A549 (cell line): Measurements from ENCODE around the gene ITGBL1. TPM values are rescaled to one million over a fixed set of nuclear protein-coding genes. Genes with fewer than 3 reads are reported as not detected.

Experiments used
- ATAC-seq, 2 experiments: fragments of 200-7000 bp in 1 of 2; fragments of >200 bp in 1 of 2; cut with Nextera tagmentation in 1 of 2; cut with Tn5 transposase in 1 of 2; 3 replicates each; pipeline versions ENCODE4 v1.8.0 to v1.9.1; 2018 to 2020; ENCODE audit warnings: mild to moderate bottlenecking in 1 of 2, moderate library complexity in 1 of 2
- CTCF ChIA-PET: fragments of 300-600 bp; sonication (Branson Sonifier 250); formaldehyde crosslinking; extraction: SDS; loops from one replicate; lab custom pipeline; 2021; ENCODE audit warnings: antibody characterized with exemption, inconsistent platforms; lab: Yijun Ruan, JAX
- POLR2A ChIA-PET: fragments of 350-600 bp; formaldehyde crosslinking; extraction: SDS; loops from one replicate; lab custom pipeline; 2021; ENCODE audit warnings: antibody characterized with exemption, inconsistent platforms; lab: Yijun Ruan, JAX
- DNase-seq, 2 experiments: peaks; one replicate each; pipeline versions ENCODE4 v3.0.0 to v3.0.0-alpha.2; 2011 to 2016; ENCODE audit warnings: low read depth in 1 of 2, low spot score in 1 of 2
- FAIRE-seq: peaks from 2 replicates; lab custom pipeline; 2011; peaks lifted over from hg19 to GRCh38; lab: Jason Lieb, UNC
- H3K27ac ChIP-seq, 2 experiments: fragments of >200 bp; sonication (Bioruptor Twin); formaldehyde crosslinking; 3 replicates each; pipeline ENCODE4 v1.5.1; 2016 to 2017
- H3K4me1 ChIP-seq: fragments of >200 bp; sonication (Bioruptor Twin); formaldehyde crosslinking; 3 replicates; pipeline ENCODE4 v1.6.1; 2016
- H3K4me2 ChIP-seq: fragments of >200 bp; sonication (Bioruptor Twin); formaldehyde crosslinking; 3 replicates; pipeline ENCODE4 v1.6.1; 2016
- H3K4me3 ChIP-seq: fragments of >200 bp; sonication (Bioruptor Twin); formaldehyde crosslinking; 3 replicates; pipeline ENCODE4 v1.5.1; 2016
- H3K9me3 ChIP-seq: fragments of >200 bp; sonication (Bioruptor Twin); formaldehyde crosslinking; 3 replicates; pipeline ENCODE4 v1.6.1; 2016
- EHF ChIP-seq: fragments of 250-450 bp; sonication (Bioruptor Pico); IDR thresholded peaks from 2 replicates; pipeline ENCODE4 v1.5.0; 2020; ENCODE audit warnings: mild to moderate bottlenecking
- EHMT2 ChIP-seq: fragments of 200-600 bp; sonication (generic); IDR thresholded peaks from 2 replicates; pipeline ENCODE4 v1.6.1; 2016; ENCODE audit warnings: antibody characterized with exemption, low read depth, mild to moderate bottlenecking, moderate library complexity
- ESRRA ChIP-seq: fragments of 150-350 bp; IDR thresholded peaks from 2 replicates; pipeline ENCODE4 v1.6.1; 2014; ENCODE audit warnings: mild to moderate bottlenecking, low read length, borderline replicate concordance
- FOSL2 ChIP-seq, 2 experiments: fragments of 450-650 bp in 1 of 2; fragments of >200 bp in 1 of 2; sonication (Bioruptor Twin) in 1 of 2; formaldehyde crosslinking; IDR thresholded peaks; 2 replicates each; pipeline versions ENCODE4 v1.5.0 to v1.6.1; 2016 to 2020; ENCODE audit warnings: mild to moderate bottlenecking in 1 of 2, moderate library complexity in 1 of 2
- FOXS1 ChIP-seq: fragments of 250-450 bp; sonication (Bioruptor Pico); IDR thresholded peaks from 2 replicates; pipeline ENCODE4 v1.5.0; 2020; ENCODE audit warnings: mild to moderate bottlenecking, moderate library complexity
- GATA3 ChIP-seq: IDR thresholded peaks from 2 replicates; pipeline ENCODE4 v1.6.1; 2012; ENCODE audit warnings: borderline replicate concordance
- HDAC2 ChIP-seq: fragments of 200-600 bp; sonication (generic); IDR thresholded peaks from 2 replicates; pipeline ENCODE4 v1.6.1; 2016
- HEYL ChIP-seq: fragments of 250-450 bp; sonication (Bioruptor Pico); IDR thresholded peaks from 2 replicates; pipeline ENCODE4 v1.8.0; 2021; ENCODE audit warnings: mild to moderate bottlenecking, moderate library complexity
- HOXA7 ChIP-seq: fragments of 250-450 bp; sonication (Bioruptor Pico); IDR thresholded peaks from 2 replicates; pipeline ENCODE4 v1.5.0; 2020; ENCODE audit warnings: mild to moderate bottlenecking, moderate library complexity
- KDM1A ChIP-seq: fragments of 200-600 bp; sonication (generic); IDR thresholded peaks from 2 replicates; pipeline ENCODE4 v1.6.1; 2016; ENCODE audit warnings: low read depth, mild to moderate bottlenecking
- KDM5A ChIP-seq: fragments of 200-600 bp; sonication (generic); IDR thresholded peaks from 2 replicates; pipeline ENCODE4 v1.6.1; 2016; ENCODE audit warnings: antibody characterized with exemption, mild to moderate bottlenecking
- PHF8 ChIP-seq: fragments of 200-600 bp; sonication (generic); IDR thresholded peaks from 2 replicates; pipeline ENCODE4 v1.6.1; 2016; ENCODE audit warnings: low read depth, mild to moderate bottlenecking, antibody characterized with exemption, moderate library complexity, borderline replicate concordance
- POLR2AphosphoS2 ChIP-seq: conservative IDR thresholded peaks from 2 replicates; pipeline ENCODE4 v1.6.1; 2012; ENCODE audit warnings: low read length, improper control_type of control experiment, inconsistent platforms
- RAD21 ChIP-seq, 2 experiments: fragments of >200 bp in 1 of 2; sonication (Bioruptor Twin) in 1 of 2; formaldehyde crosslinking in 1 of 2; IDR thresholded peaks in 1 of 2; conservative IDR thresholded peaks in 1 of 2; 2 replicates in 1 of 2; 3 replicates in 1 of 2; pipeline ENCODE4 v1.6.1; 2012 to 2018; ENCODE audit warnings: inconsistent platforms in 1 of 2
- TFCP2L1 ChIP-seq: fragments of 250-450 bp; sonication (Bioruptor Pico); IDR thresholded peaks from 2 replicates; pipeline ENCODE4 v1.5.0; 2021; ENCODE audit warnings: mild to moderate bottlenecking
- ZC3H11A ChIP-seq: fragments of 450-650 bp; IDR thresholded peaks from 2 replicates; pipeline ENCODE4 v1.6.1; 2014; ENCODE audit warnings: antibody characterized with exemption, mild to moderate bottlenecking
- WGBS: methylation state at CpG from one replicate; pipeline ENCODE4 v1.1.6; 2017; ENCODE audit errors: missing lambda C conversion rate; 5-methylcytosine and 5-hydroxymethylcytosine counted together
- polyA plus RNA-seq, 4 experiments: library from polyadenylated mRNA; depleted of rRNA in 3 of 4; stranded (reverse); fragments of >200 nt; fragmentation: RNase III in 1 of 4; extraction: RNeasy Plus Mini Kit Qiagen cat#74134 plus additional on column Dnase treatment in 1 of 4; gene quantifications; 2 replicates in 3 of 4; 3 replicates in 1 of 4; pipeline ENCODE4 v1.2.3, GENCODE V29; 2011 to 2017
- TF ChIP-seq, protein P1 (sequence below): IDR thresholded peaks from 2 replicates; pipeline ENCODE4 v1.6.1; 2012
- TF ChIP-seq, protein P2 (sequence below): fragments of 200-600 bp; sonication (generic); IDR thresholded peaks from 2 replicates; pipeline ENCODE4 v1.6.1; 2016; ENCODE audit warnings: antibody characterized with exemption, mild to moderate bottlenecking, moderate library complexity
- TF ChIP-seq, protein P3 (sequence below): fragments of 250-450 bp; sonication (Bioruptor Pico); IDR thresholded peaks from 2 replicates; pipeline ENCODE4 v1.5.0; 2021; ENCODE audit warnings: mild to moderate bottlenecking, moderate library complexity, borderline replicate concordance
- TF ChIP-seq, protein P4 (sequence below): fragments of 250-450 bp; sonication (Bioruptor Pico); IDR thresholded peaks from 2 replicates; pipeline ENCODE4 v1.5.0; 2020; ENCODE audit warnings: low read depth, mild to moderate bottlenecking, moderate library complexity
- TF ChIP-seq, protein P5 (sequence below): fragments of >200 bp; sonication (Bioruptor Twin); formaldehyde crosslinking; IDR thresholded peaks from 2 replicates; pipeline ENCODE4 v1.6.1; 2016
- TF ChIP-seq, protein P6 (sequence below): IDR thresholded peaks from 2 replicates; pipeline ENCODE4 v1.6.1; 2012

Gene ITGBL1
- polyA plus RNA-seq, 2 of the 4 experiments (the other 2 are of a cell fraction) = 0.40 to 1.3 TPM

DNA sequence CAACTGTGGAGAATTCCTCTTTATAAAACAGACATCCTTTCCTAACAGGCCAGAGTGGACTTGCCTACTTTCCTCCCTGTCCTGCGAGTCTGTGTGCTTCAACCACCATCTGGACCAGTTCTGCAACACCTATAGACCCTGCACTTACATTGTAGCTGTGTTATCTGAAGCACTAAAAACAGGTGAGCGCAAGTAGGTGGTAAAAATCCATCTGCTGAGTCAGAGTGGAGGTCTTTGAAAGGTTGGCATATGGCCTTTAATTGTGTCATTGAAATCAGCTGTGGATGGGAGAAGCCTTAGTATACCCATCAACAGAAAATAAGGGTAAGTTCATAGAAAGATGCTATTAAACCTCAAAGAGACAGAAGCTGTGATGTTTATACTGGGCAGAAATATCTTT, 28.6 kb upstream of the ITGBL1 start:
- no peak for FAIRE-seq
- CTCF ChIA-PET = no interaction called here
- no peak for ATAC-seq

DNA sequence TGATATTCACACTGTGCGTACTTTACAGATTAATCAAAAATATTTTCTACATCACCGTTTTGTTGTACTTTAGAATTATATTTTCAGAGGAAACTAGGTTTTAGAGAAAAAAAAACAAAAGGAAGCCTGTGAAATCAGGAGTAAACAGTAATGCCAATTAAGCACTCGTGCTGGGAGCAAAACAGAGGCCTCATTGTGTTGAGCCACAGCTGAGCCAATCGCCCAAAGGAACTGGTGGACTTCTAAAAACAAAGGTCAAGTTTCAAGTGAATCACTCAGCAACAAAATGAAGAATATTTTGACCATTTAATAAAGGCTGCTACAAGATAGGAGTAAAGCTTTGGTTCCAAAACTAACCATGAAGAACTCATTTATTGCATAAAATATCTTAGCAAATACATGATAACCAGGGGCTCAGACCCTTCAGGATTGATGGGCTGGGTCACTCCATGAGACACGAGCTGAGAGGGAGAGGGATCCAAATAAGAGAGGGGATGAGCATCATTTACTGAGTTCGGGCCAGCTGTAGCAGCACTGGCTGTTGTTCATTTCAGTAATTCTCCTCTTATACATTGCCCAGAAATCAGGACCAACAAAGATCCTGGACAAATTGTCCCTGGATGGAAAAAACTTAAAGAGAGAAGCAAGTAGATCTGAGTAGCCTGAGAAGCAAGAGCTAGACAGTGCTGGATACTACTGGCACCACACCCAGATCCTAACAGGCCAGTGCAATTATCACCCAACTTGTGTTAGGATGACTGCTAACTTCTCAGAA, 27.9 kb upstream of the ITGBL1 start:
- Histone ChIP-seq H3K4me3 (no peak overlapping the region), H3K9me3 (no peaks in the 10 kb centered on the region), H3K27ac (no peak overlapping the region), H3K4me2 (no peak overlapping the region)
- no peak for ATAC-seq
- no peak for DNase-seq
- ChIA-PET CTCF (no interaction called here), POLR2A (no interaction called here)
- FAIRE-seq = no peak
- no peak for TF ChIP-seq FOSL2 (IDR thresholded peaks at IDR 0.05)
- no peak for TF ChIP-seq FOSL2 (CRISPR knock-in tag; IDR thresholded peaks at IDR 0.05)
- TF ChIP-seq, protein P1, sequence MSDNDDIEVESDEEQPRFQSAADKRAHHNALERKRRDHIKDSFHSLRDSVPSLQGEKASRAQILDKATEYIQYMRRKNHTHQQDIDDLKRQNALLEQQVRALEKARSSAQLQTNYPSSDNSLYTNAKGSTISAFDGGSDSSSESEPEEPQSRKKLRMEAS = no peak
- no peak for TF ChIP-seq PHF8
- no peak for TF ChIP-seq RAD21 (conservative IDR thresholded peaks at IDR 0.05 in 1 of 2, IDR thresholded peaks at IDR 0.05 in 1 of 2)
- TF ChIP-seq, protein P2, sequence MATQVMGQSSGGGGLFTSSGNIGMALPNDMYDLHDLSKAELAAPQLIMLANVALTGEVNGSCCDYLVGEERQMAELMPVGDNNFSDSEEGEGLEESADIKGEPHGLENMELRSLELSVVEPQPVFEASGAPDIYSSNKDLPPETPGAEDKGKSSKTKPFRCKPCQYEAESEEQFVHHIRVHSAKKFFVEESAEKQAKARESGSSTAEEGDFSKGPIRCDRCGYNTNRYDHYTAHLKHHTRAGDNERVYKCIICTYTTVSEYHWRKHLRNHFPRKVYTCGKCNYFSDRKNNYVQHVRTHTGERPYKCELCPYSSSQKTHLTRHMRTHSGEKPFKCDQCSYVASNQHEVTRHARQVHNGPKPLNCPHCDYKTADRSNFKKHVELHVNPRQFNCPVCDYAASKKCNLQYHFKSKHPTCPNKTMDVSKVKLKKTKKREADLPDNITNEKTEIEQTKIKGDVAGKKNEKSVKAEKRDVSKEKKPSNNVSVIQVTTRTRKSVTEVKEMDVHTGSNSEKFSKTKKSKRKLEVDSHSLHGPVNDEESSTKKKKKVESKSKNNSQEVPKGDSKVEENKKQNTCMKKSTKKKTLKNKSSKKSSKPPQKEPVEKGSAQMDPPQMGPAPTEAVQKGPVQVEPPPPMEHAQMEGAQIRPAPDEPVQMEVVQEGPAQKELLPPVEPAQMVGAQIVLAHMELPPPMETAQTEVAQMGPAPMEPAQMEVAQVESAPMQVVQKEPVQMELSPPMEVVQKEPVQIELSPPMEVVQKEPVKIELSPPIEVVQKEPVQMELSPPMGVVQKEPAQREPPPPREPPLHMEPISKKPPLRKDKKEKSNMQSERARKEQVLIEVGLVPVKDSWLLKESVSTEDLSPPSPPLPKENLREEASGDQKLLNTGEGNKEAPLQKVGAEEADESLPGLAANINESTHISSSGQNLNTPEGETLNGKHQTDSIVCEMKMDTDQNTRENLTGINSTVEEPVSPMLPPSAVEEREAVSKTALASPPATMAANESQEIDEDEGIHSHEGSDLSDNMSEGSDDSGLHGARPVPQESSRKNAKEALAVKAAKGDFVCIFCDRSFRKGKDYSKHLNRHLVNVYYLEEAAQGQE = no peak
- TF ChIP-seq, protein P3, sequence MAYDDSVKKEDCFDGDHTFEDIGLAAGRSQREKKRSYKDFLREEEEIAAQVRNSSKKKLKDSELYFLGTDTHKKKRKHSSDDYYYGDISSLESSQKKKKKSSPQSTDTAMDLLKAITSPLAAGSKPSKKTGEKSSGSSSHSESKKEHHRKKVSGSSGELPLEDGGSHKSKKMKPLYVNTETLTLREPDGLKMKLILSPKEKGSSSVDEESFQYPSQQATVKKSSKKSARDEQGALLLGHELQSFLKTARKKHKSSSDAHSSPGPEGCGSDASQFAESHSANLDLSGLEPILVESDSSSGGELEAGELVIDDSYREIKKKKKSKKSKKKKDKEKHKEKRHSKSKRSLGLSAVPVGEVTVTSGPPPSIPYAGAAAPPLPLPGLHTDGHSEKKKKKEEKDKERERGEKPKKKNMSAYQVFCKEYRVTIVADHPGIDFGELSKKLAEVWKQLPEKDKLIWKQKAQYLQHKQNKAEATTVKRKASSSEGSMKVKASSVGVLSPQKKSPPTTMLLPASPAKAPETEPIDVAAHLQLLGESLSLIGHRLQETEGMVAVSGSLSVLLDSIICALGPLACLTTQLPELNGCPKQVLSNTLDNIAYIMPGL = no peak
- no peak for TF ChIP-seq GATA3
- TF ChIP-seq HDAC2 = no peak
- TF ChIP-seq, protein P4, sequence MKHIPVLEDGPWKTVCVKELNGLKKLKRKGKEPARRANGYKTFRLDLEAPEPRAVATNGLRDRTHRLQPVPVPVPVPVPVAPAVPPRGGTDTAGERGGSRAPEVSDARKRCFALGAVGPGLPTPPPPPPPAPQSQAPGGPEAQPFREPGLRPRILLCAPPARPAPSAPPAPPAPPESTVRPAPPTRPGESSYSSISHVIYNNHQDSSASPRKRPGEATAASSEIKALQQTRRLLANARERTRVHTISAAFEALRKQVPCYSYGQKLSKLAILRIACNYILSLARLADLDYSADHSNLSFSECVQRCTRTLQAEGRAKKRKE (CRISPR knock-in tag) = no peak
- TF ChIP-seq, all 56 proteins: peak for 0
- H3K4me1 ChIP-seq = no peaks in the 10 kb centered on the region
- WGBS = 66% methylated on average over 6 of the region's 6 CpGs

More for the DNA sequence above, 28.6 kb upstream of the ITGBL1 start:
- 96% methylated on average over 2 of the region's 2 CpGs for WGBS
- Histone ChIP-seq H3K4me3 (no peak overlapping the region), H3K4me1 (no peaks in the 10 kb centered on the region), H3K4me2 (no peak overlapping the region), H3K27ac (no peak overlapping the region), H3K9me3 (no peaks in the 10 kb centered on the region)
- no peak for DNase-seq
- TF ChIP-seq TFCP2L1 (CRISPR knock-in tag) = no peak
- POLR2A ChIA-PET = no interaction called here

DNA sequence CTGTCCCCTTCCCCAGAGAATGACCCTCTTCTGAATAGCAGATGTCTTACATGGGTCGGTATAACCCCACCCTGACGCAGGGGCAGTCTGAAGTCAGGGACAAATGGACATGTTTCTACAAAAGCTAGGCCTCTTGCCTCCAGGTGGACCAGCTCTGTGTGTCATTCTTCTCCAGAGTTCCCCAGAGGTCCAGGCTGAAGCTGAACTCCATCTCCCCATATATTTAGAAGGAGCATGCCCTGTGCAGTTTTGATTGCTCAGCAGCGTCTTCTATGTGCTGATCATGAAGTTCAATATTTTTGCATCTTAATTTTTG, 27.4 kb upstream of the ITGBL1 start:
- DNase-seq = no peak
- H3K27ac ChIP-seq = no peak overlapping the region
- no peak for FAIRE-seq
- ChIA-PET POLR2A (no interaction called here), CTCF (no interaction called here)
- no peak overlapping the region for H3K4me3 ChIP-seq
- no peaks in the 10 kb centered on the region for H3K4me1 ChIP-seq
- no peak overlapping the region for H3K4me2 ChIP-seq
- WGBS = 89% methylated on average over 3 of the region's 3 CpGs
- no peaks in the 10 kb centered on the region for H3K9me3 ChIP-seq
- no peak for ATAC-seq
- TF ChIP-seq, protein P5, sequence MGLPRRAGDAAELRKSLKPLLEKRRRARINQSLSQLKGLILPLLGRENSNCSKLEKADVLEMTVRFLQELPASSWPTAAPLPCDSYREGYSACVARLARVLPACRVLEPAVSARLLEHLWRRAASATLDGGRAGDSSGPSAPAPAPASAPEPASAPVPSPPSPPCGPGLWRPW = no peak
- TF ChIP-seq POLR2AphosphoS2 = no peak
- TF ChIP-seq FOXS1 = no peak
- TF ChIP-seq HOXA7 = no peak
- TF ChIP-seq KDM1A = no peak
- TF ChIP-seq, protein P3 = no peak
- TF ChIP-seq KDM5A = no peak
- TF ChIP-seq, protein P6, sequence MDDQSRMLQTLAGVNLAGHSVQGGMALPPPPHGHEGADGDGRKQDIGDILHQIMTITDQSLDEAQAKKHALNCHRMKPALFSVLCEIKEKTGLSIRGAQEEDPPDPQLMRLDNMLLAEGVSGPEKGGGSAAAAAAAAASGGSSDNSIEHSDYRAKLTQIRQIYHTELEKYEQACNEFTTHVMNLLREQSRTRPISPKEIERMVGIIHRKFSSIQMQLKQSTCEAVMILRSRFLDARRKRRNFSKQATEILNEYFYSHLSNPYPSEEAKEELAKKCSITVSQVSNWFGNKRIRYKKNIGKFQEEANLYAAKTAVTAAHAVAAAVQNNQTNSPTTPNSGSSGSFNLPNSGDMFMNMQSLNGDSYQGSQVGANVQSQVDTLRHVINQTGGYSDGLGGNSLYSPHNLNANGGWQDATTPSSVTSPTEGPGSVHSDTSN = no peak
- no peak for TF ChIP-seq PHF8
- no peak for TF ChIP-seq HEYL
- TF ChIP-seq EHF (CRISPR knock-in tag) = no peak
- TF ChIP-seq ZC3H11A = no peak
- no peak for TF ChIP-seq ESRRA
- no peak for TF ChIP-seq EHMT2
